GM19468 (cell line): ENCODE results near the gene GLRA3.
"Not testable (repeated sequence)": the region's sequence is repeated elsewhere in the genome, so short reads cannot be mapped to it uniquely, and the experiment has no call there.

Source experiments
- ATAC-seq: cut with Tn5 transposase; IDR thresholded peaks from one replicate; pipeline ENCODE4 v1.9.1; 2021; ENCODE audit warnings: mild to moderate bottlenecking, moderate library complexity, moderate number of reproducible peaks; ENCODE audit not compliant: unreplicated experiment; ENCODE audit errors: extremely low read depth

The GLRA3 gene

GRCh38 chr4:174672276-174672675 lies 156.8 kb downstream of the GLRA3 start:
- ATAC-seq = no peak

GRCh38 chr4:174669270-174669669 lies 159.8 kb downstream of the GLRA3 start:
- ATAC-seq = no peak

GRCh38 chr4:174665799-174666198 lies 163.2 kb downstream of the GLRA3 start:
- no peak for ATAC-seq

GRCh38 chr4:174663216-174663615 lies 165.8 kb downstream of the GLRA3 start:
- no peak for ATAC-seq

- ATAC-seq = no peak
Measured at GRCh38 chr4:174658246-174658645, 170.8 kb downstream of the GLRA3 start.

GRCh38 chr4:174657472-174657871 lies 171.6 kb downstream of the GLRA3 start:
- no peak for ATAC-seq

- no peak for ATAC-seq
Measured at GRCh38 chr4:174654634-174655033, 174.4 kb downstream of the GLRA3 start.

GRCh38 chr4:174650711-174651355 lies 178.2 kb downstream of the GLRA3 start:
- no peak for ATAC-seq

GRCh38 chr4:174648812-174649211 lies 180.2 kb downstream of the GLRA3 start:
- ATAC-seq = no peak

- ATAC-seq = no peak
Measured at GRCh38 chr4:174646326-174646725, 182.7 kb downstream of the GLRA3 start.

GRCh38 chr4:174640146-174640545 lies 188.9 kb downstream of the GLRA3 start:
- no peak for ATAC-seq

- no peak for ATAC-seq
Measured at GRCh38 chr4:174635732-174636131, 193.3 kb downstream of the GLRA3 start.

- ATAC-seq = no peak
Measured at GRCh38 chr4:174633399-174633798, 195.6 kb downstream of the GLRA3 start.

- ATAC-seq = no peak
Measured at GRCh38 chr4:174631901-174632758, 196.9 kb downstream of the GLRA3 start.

- not testable (repeated sequence) for ATAC-seq
Measured at GRCh38 chr4:174629907-174630450, 199.1 kb downstream of the GLRA3 start.

GRCh38 chr4:174629265-174629664 lies 199.8 kb downstream of the GLRA3 start:
- no peak for ATAC-seq

- no peak for ATAC-seq
Measured at GRCh38 chr4:174628191-174628590, 200.9 kb downstream of the GLRA3 start.

GRCh38 chr4:174627473-174627872 lies 201.6 kb downstream of the GLRA3 start:
- no peak for ATAC-seq

GRCh38 chr4:174626342-174627008 lies 202.6 kb downstream of the GLRA3 start:
- ATAC-seq = peak; percentile 39

GRCh38 chr4:174616661-174617060 lies 212.4 kb downstream of the GLRA3 start:
- no peak for ATAC-seq

GRCh38 chr4:174613979-174614378 lies 215.1 kb downstream of the GLRA3 start:
- no peak for ATAC-seq
